Measurements from ENCODE around the gene CDC40. TPM values are rescaled to one million over a fixed set of nuclear protein-coding genes. Genes with fewer than 3 reads are reported as not detected.

Gene CDC40
- total RNA-seq (2022; extraction: Qiagen RNA extraction), result 6.5 to 10.2 TPM (median 7.7 TPM) in 5 replicates

GRCh38 chr6:110180228-110181008 lies at the start of gene CDC40:
TSS of gene CDC40 (plus strand) at chr6:110180427. CDS start at chr6:110180445, 18 bp downstream.

GRCh38 chr6:110179406-110180227 lies 610 bp upstream of the CDC40 start, which contains the start of gene WASF1:
TSS of gene WASF1 (minus strand) at chr6:110179670. CDS start at chr6:110127601, 52,069 bp downstream.

Other genes starting within 250 kb of the CDC40 start
- gene GPR6, start 202.1 kb upstream of the CDC40 start, total RNA-seq (2022; extraction: Qiagen RNA extraction), result not detected in 5 replicates
- gene WASF1, start 757 bp upstream of the CDC40 start, total RNA-seq (2022; extraction: Qiagen RNA extraction), result 9.1 to 12.1 TPM (median 11.6 TPM) in 5 replicates
- gene METTL24, start 177.9 kb downstream of the CDC40 start, total RNA-seq (2022; extraction: Qiagen RNA extraction), result not detected in 5 replicates
- 0.06 to 0.14 TPM (median 0.11 TPM) in 4 of 5 replicates, not detected in the other for gene DDO, start 235.1 kb downstream of the CDC40 start, total RNA-seq (2022; extraction: Qiagen RNA extraction)